C4-2B (cell line): ENCODE data around the gene ST6GALNAC3.

Source experiments
- H3K27ac ChIP-seq: fragments of 450-650 bp; 2 replicates; pipeline ENCODE4 v1.5.1; 2017
- ZFX ChIP-seq: fragments of 450-650 bp; IDR thresholded peaks from 2 replicates; pipeline ENCODE4 v1.6.1; 2017
- TF ChIP-seq, protein P1 (sequence below): fragments of 450-650 bp; conservative IDR thresholded peaks from 2 replicates; pipeline ENCODE4 v1.5.1; 2017; ENCODE audit warnings: mild to moderate bottlenecking

ST6GALNAC3 gene

GRCh38 chr1:76679534-76680152, 605.1 kb downstream of the ST6GALNAC3 start:
- no peak for TF ChIP-seq ZFX
- TF ChIP-seq, protein P1, sequence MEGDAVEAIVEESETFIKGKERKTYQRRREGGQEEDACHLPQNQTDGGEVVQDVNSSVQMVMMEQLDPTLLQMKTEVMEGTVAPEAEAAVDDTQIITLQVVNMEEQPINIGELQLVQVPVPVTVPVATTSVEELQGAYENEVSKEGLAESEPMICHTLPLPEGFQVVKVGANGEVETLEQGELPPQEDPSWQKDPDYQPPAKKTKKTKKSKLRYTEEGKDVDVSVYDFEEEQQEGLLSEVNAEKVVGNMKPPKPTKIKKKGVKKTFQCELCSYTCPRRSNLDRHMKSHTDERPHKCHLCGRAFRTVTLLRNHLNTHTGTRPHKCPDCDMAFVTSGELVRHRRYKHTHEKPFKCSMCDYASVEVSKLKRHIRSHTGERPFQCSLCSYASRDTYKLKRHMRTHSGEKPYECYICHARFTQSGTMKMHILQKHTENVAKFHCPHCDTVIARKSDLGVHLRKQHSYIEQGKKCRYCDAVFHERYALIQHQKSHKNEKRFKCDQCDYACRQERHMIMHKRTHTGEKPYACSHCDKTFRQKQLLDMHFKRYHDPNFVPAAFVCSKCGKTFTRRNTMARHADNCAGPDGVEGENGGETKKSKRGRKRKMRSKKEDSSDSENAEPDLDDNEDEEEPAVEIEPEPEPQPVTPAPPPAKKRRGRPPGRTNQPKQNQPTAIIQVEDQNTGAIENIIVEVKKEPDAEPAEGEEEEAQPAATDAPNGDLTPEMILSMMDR: no peak
- H3K27ac ChIP-seq: no peak overlapping the region

- no peak for TF ChIP-seq ZFX
- TF ChIP-seq, protein P1: no peak
- H3K27ac ChIP-seq: no peak overlapping the region
Observed at GRCh38 chr1:76680651-76681050, 606.1 kb downstream of the ST6GALNAC3 start.

DNA sequence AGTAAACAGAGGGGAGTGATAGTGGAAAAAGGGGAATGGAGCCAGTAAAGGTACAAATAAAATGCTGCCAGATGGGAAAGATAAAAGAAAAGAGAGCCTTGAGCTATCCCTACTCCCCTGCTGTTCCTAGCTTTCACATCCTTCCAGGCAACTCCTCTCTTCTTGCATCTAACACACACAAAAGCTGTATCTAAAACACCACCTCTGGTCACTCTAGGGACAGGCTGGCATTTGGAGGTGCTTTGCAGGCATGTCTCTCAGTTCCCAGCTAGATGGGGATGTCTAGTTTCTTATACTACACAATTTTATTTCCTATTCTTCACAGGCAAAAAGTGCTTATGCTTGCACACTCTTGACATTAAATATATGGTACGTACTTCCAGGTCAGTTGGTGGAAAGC, 607.6 kb downstream of the ST6GALNAC3 start:
- TF ChIP-seq ZFX: no peak

More for the DNA sequence above, 607.6 kb downstream of the ST6GALNAC3 start:
- no peak overlapping the region for H3K27ac ChIP-seq
